ENCODE measurements around the gene SEC31A.

Gene SEC31A

GRCh38 chr4:82779032-82779431, 111.9 kb downstream of the SEC31A start:
- DNase-seq (ENCODE audit: low read depth in 2 of 2): peak in 1 of 2 donors; percentile 51
- H3K4me3 ChIP-seq (replicated peaks in 1 of 2; ENCODE audit: low read depth in 2 of 2, low read length in 2 of 2): no peak overlapping the region
- TF ChIP-seq CTCF (IDR thresholded peaks at IDR 0.05; ENCODE audit: low read depth, low read length): no peak

DNA sequence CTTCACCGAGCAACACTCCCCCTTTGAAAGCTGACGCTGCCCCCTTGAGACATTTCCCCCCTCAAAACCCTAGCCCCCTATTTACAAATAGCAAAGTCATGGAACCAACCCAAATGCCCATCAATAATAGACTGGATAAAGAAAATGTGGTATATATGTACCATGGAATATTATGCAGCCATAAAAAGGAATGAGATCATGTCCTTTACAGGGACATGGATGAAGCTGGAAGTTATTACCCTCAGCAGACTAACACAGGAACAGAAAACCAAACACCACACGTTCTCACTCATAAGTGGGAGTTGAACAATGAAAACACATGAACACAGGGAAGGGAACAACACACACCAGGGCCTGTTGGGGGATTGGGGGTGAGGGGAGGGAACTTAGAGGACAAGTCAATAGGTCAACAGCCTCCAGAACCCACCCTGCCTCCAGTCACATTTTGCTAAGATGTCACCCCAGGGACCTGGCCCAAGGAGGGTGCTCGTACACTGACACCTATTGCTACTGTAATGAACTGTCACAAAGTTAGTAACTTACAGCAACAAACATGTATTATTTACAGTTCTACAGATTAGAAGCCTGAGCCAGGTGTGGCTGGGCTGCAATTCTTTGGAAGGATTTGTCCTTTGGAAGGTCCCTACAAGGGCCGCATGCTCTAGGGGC, 113.0 kb downstream of the SEC31A start:
- DNase-seq (ENCODE audit: low read depth in 2 of 2): no peak
- no peak for TF ChIP-seq CTCF (IDR thresholded peaks at IDR 0.05; ENCODE audit: low read depth, low read length)
- no peak overlapping the region for H3K4me3 ChIP-seq (replicated peaks in 1 of 2; ENCODE audit: low read depth in 2 of 2, low read length in 2 of 2)

DNA sequence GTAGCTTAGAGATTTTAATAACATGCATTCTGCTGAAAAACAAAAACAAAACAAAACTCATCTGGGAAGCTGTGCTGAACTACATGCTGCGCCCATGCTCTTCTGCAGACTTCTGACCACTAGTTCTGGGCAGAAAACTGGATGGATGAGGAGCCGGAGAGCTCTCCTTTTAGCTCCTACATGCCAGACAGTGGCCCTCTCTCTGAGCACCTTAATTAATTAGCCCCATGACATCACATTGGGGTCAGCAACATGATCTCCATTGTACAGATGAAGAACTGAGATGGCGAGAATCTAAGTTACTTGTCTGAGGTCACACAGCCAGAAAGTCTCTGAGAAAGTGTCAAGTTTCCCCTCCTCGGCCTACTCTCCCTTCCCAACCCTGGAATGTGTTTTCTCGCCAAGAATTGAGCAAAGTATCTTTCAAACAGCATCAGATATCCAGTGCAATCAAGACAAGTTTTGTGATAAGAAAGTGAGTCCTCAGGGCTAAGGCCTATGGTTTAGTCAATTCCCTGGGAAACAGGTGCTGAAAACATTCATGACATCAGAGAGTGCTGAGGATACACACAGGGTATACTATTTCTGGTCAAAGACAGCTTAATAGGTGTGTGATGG, 113.9 kb downstream of the SEC31A start:
- H3K4me3 ChIP-seq (replicated peaks in 1 of 2; ENCODE audit: low read depth in 2 of 2, low read length in 2 of 2): no peak overlapping the region
- no peak for DNase-seq (ENCODE audit: low read depth in 2 of 2)
- no peak for TF ChIP-seq CTCF (IDR thresholded peaks at IDR 0.05; ENCODE audit: low read depth, low read length)

- H3K4me3 ChIP-seq (replicated peaks in 1 of 2; ENCODE audit: low read depth in 2 of 2, low read length in 2 of 2): no peak overlapping the region
- no peak for TF ChIP-seq CTCF (IDR thresholded peaks at IDR 0.05; ENCODE audit: low read depth, low read length)
- no peak for DNase-seq (ENCODE audit: low read depth in 2 of 2)
Observed at GRCh38 chr4:82775243-82775642, 115.7 kb downstream of the SEC31A start.

- no peak for TF ChIP-seq CTCF (IDR thresholded peaks at IDR 0.05; ENCODE audit: low read depth, low read length)
- H3K4me3 ChIP-seq (replicated peaks in 1 of 2; ENCODE audit: low read depth in 2 of 2, low read length in 2 of 2): no peak overlapping the region
- no peak for DNase-seq (ENCODE audit: low read depth in 2 of 2)
Observed at GRCh38 chr4:82774711-82775171, 116.2 kb downstream of the SEC31A start.

GRCh38 chr4:82773057-82773456, 117.9 kb downstream of the SEC31A start:
- H3K4me3 ChIP-seq (replicated peaks in 1 of 2; ENCODE audit: low read depth in 2 of 2, low read length in 2 of 2): no peak overlapping the region
- TF ChIP-seq CTCF (IDR thresholded peaks at IDR 0.05; ENCODE audit: low read depth, low read length): no peak
- no peak for DNase-seq (ENCODE audit: low read depth in 2 of 2)

All from cardiac fibroblast (primary cell).